CD4-positive, alpha-beta T cell (primary cell): ENCODE data around the gene TSC2. TPM values are rescaled to one million over a fixed set of nuclear protein-coding genes. Genes with fewer than 3 reads are reported as not detected.

Source experiments
- ATAC-seq: fragments of 200-7000 bp; cut with Tn5 transposase; one replicate; pipeline ENCODE4 v1.10.0; 2022; ENCODE audit warnings: mild to moderate bottlenecking; ENCODE audit not compliant: poor library complexity
- CTCF ChIA-PET: fragments of 350-600 bp; sonication (Branson Sonifier 250); formaldehyde crosslinking; loops from one replicate; lab custom pipeline; 2021; ENCODE audit warnings: antibody characterized with exemption, inconsistent platforms; lab: Charles Lee
- POLR2A ChIA-PET: fragments of 350-600 bp; sonication (Branson Sonifier 250); formaldehyde crosslinking; loops from one replicate; lab custom pipeline; 2021; ENCODE audit warnings: antibody characterized with exemption, inconsistent platforms; lab: Charles Lee
- DNase-seq, 14 experiments: peaks; one replicate each; pipeline ENCODE4 v3.0.0-alpha.2; 2013 to 2020; ENCODE audit warnings: mixed read lengths in 2 of 14
- H3K27ac ChIP-seq, 2 donors: one replicate each; pipeline versions ENCODE4 v1.5.1 to v1.7.0; 2013; ENCODE audit warnings: low read length in 2 of 2, low read depth in 1 of 2, mild to moderate bottlenecking in 1 of 2
- H3K27me3 ChIP-seq, 2 experiments: 1 replicate in 1 of 2; 2 replicates in 1 of 2; pipeline versions ENCODE4 v1.6.1 to v1.7.0; 2013; ENCODE audit warnings: low read length in 2 of 2, control low read depth in 1 of 2, mild to moderate bottlenecking in 1 of 2, moderate library complexity in 1 of 2; ENCODE audit not compliant: insufficient read depth in 2 of 2, control insufficient read depth in 1 of 2
- H3K36me3 ChIP-seq: one replicate; pipeline ENCODE4 v1.6.1; 2013; ENCODE audit warnings: low read length, control low read depth; ENCODE audit not compliant: insufficient read depth
- H3K4me1 ChIP-seq: one replicate; pipeline ENCODE4 v1.6.1; 2013; ENCODE audit warnings: low read length, control low read depth; ENCODE audit not compliant: insufficient read depth
- H3K4me3 ChIP-seq: one replicate; pipeline ENCODE4 v1.5.1; 2013; ENCODE audit warnings: mild to moderate bottlenecking, low read length, moderate library complexity
- H3K9me3 ChIP-seq, 2 experiments: 1 replicate in 1 of 2; 2 replicates in 1 of 2; pipeline versions ENCODE4 v1.6.1 to v1.7.0; 2013; ENCODE audit warnings: low read length in 2 of 2, mild to moderate bottlenecking in 2 of 2, control low read depth in 1 of 2, moderate library complexity in 1 of 2; ENCODE audit not compliant: control insufficient read depth in 1 of 2, insufficient read depth in 1 of 2
- H3K27ac Mint-ChIP-seq: one replicate; pipeline ENCODE4 v1.8.0; 2020; ENCODE audit warnings: mixed read lengths
- H3K27me3 Mint-ChIP-seq: one replicate; pipeline ENCODE4 v1.8.0; 2021; ENCODE audit warnings: mixed read lengths
- H3K36me3 Mint-ChIP-seq: one replicate; pipeline ENCODE4 v1.8.0; 2021; ENCODE audit warnings: low read depth, mixed read lengths
- H3K4me1 Mint-ChIP-seq: one replicate; pipeline ENCODE4 v1.8.0; 2021; ENCODE audit warnings: low read depth, mixed read lengths
- H3K4me3 Mint-ChIP-seq: one replicate; pipeline ENCODE4 v1.8.0; 2020; ENCODE audit warnings: mild to moderate bottlenecking, mixed read lengths
- H3K9me3 Mint-ChIP-seq: one replicate; pipeline ENCODE4 v1.8.0; 2020; ENCODE audit warnings: mixed read lengths
- intact Hi-C, 2 experiments: fragments of 100-400 bp; cut with DNase I in 1 of 2; cut with micrococcal nuclease in 1 of 2; formaldehyde crosslinking; loops; one replicate each; pipeline versions ENCODE4 v1.15.1 to v1.9.0; 2023 to 2025; cut with DNase I, micrococcal nuclease
- total RNA-seq, 174 experiments: library from RNA in 2 of 174; stranded (reverse) in 2 of 174; gene quantifications; one replicate each; pipeline ENCODE4 v1.2.3 and lab custom pipeline; 2021 to 2026
- TF ChIP-seq, protein P1 (sequence below): fragments of 200-600 bp; IDR thresholded peaks from one replicate; pipeline ENCODE4 v1.8.0; 2022; ENCODE audit warnings: antibody characterized with exemption, mild to moderate bottlenecking

The TSC2 gene
- total RNA-seq, 2 experiments from 2014 or later = 83.0 to 85.0 TPM

DNA sequence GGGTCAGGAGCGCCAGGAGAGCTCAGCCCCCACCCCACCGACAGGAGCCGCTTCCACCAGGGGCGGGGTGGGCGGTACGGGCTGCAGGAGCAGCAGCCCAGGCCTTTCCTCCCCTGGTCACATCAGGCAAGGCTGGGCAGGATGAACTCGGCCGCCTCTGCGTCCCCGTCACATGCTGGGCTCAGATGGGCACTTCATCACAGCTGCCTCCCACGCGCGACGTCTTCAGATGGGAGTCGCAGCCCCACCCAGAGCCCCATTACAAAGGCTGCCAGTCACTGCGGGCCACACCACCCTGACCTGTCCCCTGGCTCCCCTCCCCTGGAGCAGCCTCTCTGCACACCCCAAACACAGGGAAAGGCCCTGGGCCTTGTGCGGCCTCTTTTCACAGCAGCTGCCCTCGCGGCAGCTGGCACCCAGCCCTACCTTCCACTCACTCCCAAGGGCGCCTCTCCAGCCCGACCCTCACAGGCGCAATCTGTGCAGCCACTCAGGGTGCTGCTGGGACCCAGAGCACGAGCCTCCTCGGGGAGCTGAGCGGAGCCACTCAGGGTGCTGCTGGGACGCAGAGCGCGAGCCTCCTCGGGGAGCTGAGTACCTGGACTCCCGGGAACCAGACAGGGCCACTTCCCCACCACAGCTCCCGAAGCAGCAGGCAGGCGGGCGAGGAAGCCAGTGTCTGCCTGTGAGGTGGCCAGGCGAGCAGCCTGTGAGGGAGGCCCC, 42.8 kb upstream of the TSC2 start:
- peaks cover 61% of the 10 kb centered on the region for H3K4me1 ChIP-seq
- DNase-seq (peak in 1 of 14 experiments; percentile 0), ATAC-seq (no peak)
- no peak overlapping the region for H3K4me3 Mint-ChIP-seq
- H3K36me3 ChIP-seq = peaks cover 48% of the 10 kb centered on the region
- peaks cover 27% of the 10 kb centered on the region for H3K36me3 Mint-ChIP-seq
- H3K9me3 ChIP-seq = no peaks in the 10 kb centered on the region
- H3K27me3 Mint-ChIP-seq = no peaks in the 10 kb centered on the region
- no peak overlapping the region for H3K27ac Mint-ChIP-seq
- H3K4me1 Mint-ChIP-seq = peaks cover 34% of the 10 kb centered on the region
- CTCF ChIA-PET = interaction anchor here (1.0 to 1.8 kb wide), 5 partner anchors 22 to 150 kb away, joined by 3 to 13 read pairs (median 7); partner anchors contain the start of genes GFER, NTHL1, TRAF7 and TSC2
- intact Hi-C loops = loop anchor here in 1 of 2 experiments (5.0 kb wide), 2 partner anchors 33 to 42 kb away; partner anchors contain the start of genes NTHL1, TBL3 and TSC2
- no peak overlapping the region for H3K27ac ChIP-seq
- TF ChIP-seq, protein P1, sequence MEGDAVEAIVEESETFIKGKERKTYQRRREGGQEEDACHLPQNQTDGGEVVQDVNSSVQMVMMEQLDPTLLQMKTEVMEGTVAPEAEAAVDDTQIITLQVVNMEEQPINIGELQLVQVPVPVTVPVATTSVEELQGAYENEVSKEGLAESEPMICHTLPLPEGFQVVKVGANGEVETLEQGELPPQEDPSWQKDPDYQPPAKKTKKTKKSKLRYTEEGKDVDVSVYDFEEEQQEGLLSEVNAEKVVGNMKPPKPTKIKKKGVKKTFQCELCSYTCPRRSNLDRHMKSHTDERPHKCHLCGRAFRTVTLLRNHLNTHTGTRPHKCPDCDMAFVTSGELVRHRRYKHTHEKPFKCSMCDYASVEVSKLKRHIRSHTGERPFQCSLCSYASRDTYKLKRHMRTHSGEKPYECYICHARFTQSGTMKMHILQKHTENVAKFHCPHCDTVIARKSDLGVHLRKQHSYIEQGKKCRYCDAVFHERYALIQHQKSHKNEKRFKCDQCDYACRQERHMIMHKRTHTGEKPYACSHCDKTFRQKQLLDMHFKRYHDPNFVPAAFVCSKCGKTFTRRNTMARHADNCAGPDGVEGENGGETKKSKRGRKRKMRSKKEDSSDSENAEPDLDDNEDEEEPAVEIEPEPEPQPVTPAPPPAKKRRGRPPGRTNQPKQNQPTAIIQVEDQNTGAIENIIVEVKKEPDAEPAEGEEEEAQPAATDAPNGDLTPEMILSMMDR = no peak
- POLR2A ChIA-PET = interaction anchor here (1.1 to 2.2 kb wide), 6 partner anchors 11 to 150 kb away, joined by 3 to 11 read pairs (median 6); partner anchors contain the start of genes GFER, RPS2 and TRAF7
- no peaks in the 10 kb centered on the region for H3K9me3 Mint-ChIP-seq
- no peaks in the 10 kb centered on the region for H3K27me3 ChIP-seq
- H3K4me3 ChIP-seq = no peak overlapping the region

DNA sequence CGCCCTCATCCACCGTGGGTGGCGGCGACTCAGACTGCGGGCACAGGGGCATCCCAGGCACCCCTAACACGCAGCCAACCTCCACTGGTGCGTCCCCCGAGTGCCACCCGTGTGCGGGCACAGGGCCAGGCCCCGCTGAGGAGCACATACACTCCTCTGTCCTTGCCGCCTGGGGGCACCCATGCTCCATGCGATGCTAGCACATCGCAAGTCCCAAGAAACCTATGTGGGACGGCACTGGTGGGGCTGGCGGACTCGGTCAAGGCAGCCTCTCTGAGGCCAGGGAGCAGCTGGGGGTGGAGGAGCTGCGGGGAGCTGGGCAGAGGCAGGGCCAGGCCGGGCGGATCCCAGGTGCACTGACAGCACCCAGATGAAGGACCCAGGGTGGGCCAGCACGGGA, 42.1 kb upstream of the TSC2 start:
- Histone ChIP-seq H3K4me1 (peaks cover 68% of the 10 kb centered on the region), H3K27ac (no peak overlapping the region), H3K9me3 (no peaks in the 10 kb centered on the region), H3K4me3 (no peak overlapping the region), H3K27me3 (no peaks in the 10 kb centered on the region), H3K36me3 (peaks cover 43% of the 10 kb centered on the region)
- H3K27ac Mint-ChIP-seq = peak overlapping the region; percentile 71
- no peaks in the 10 kb centered on the region for H3K9me3 Mint-ChIP-seq
- intact Hi-C loops = loop anchor here in 1 of 2 experiments (5.0 kb wide), 2 partner anchors 33 to 42 kb away; partner anchors contain the start of genes NTHL1, TBL3 and TSC2
- H3K4me1 Mint-ChIP-seq = peaks cover 40% of the 10 kb centered on the region
- H3K27me3 Mint-ChIP-seq = no peaks in the 10 kb centered on the region
- TF ChIP-seq, protein P1 = no peak
- ChIA-PET POLR2A (interaction anchor here (2.2 kb wide), 1 partner anchor 21 kb away, joined by 7 read pairs; the partner anchor contains the start of gene GFER), CTCF (interaction anchor here (1.8 kb wide), 1 partner anchor 135 kb away, joined by 13 read pairs; no protein-coding TSS in a partner anchor)
- no peak for DNase-seq
- no peak for ATAC-seq
- H3K4me3 Mint-ChIP-seq = peak overlapping the region; percentile 72
- peaks cover 23% of the 10 kb centered on the region for H3K36me3 Mint-ChIP-seq

DNA sequence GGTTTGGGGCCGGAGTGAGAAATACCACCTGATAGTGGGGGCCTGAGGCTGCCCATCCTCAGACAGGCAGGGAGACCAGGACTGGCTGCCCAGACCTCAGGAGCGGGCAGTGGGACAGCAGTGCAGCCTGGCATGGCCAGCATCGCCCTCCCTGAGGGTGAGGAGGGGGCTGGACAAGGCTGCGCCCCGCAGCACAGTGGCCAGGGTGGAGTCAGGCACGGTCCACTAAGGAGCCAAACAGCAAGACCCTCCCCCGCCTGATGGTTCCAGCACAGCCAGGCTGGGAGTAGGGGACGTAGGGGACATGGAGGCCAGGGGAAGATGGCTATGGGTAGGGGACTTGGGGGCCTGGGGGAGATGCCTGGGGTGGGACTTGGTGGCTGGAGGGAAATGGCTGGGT, 41.5 kb upstream of the TSC2 start:
- CTCF ChIA-PET = interaction anchor here (0.6 kb wide), 1 partner anchor 62 kb away, joined by 4 read pairs; no protein-coding TSS in a partner anchor
- no peak overlapping the region for H3K4me3 ChIP-seq
- intact Hi-C loops = loop anchor here in 1 of 2 experiments (5.0 kb wide), 2 partner anchors 34 to 41 kb away; partner anchors contain the start of genes NTHL1, TBL3 and TSC2
- TF ChIP-seq, protein P1 = no peak
- no peak overlapping the region for H3K27ac ChIP-seq
- peak overlapping the region; percentile 71 for H3K27ac Mint-ChIP-seq
- POLR2A ChIA-PET = interaction anchor here (0.6 kb wide), 1 partner anchor 149 kb away, joined by 3 read pairs; the partner anchor contains the start of gene TRAF7
- no peaks in the 10 kb centered on the region for H3K27me3 ChIP-seq
- no peaks in the 10 kb centered on the region for H3K9me3 Mint-ChIP-seq
- DNase-seq (no peak), ATAC-seq (no peak)
- peaks cover 40% of the 10 kb centered on the region for H3K4me1 Mint-ChIP-seq
- H3K36me3 ChIP-seq = peaks cover 36% of the 10 kb centered on the region
- no peaks in the 10 kb centered on the region for H3K27me3 Mint-ChIP-seq
- peak overlapping the region; percentile 72 for H3K4me3 Mint-ChIP-seq
- peaks cover 70% of the 10 kb centered on the region for H3K4me1 ChIP-seq
- H3K9me3 ChIP-seq = no peaks in the 10 kb centered on the region
- H3K36me3 Mint-ChIP-seq = peaks cover 16% of the 10 kb centered on the region
